Head of caudate nucleus (tissue), 42 donors: Measurements from ENCODE around the gene DNAJC30.
"Not testable (repeated sequence)": the region's sequence is repeated elsewhere in the genome, so short reads cannot be mapped to it uniquely, and the experiment has no call there.

Experiments used
- DNase-seq, 42 donors: peaks; one replicate each; pipeline versions ENCODE4 v3.0.0 to v3.0.0-alpha.2; 2020 to 2021; ENCODE audit warnings: mixed read lengths in 7 of 42
- intact Hi-C: fragments of 100-400 bp; cut with DNase I; formaldehyde crosslinking; loops from one replicate; pipeline ENCODE4 v1.15.0; 2022

DNAJC30 gene

GRCh38 chr7:73667344-73668102, 15.7 kb downstream of the DNAJC30 start, which contains the start of gene VPS37D:
TSS of gene VPS37D (plus strand) at chr7:73667831. CDS start at chr7:73667959, 128 bp downstream.
- peak; percentile 62 to 96 (median 90) for DNase-seq
- intact Hi-C loops, result no loop called here

- intact Hi-C loops, result no loop called here
- DNase-seq, result no peak
These were observed 20.2 kb downstream of the DNAJC30 start for GRCh38 chr7:73663033-73663432.

- DNase-seq, intact Hi-C loops: not testable (repeated sequence)
These were observed 22.7 kb downstream of the DNAJC30 start for GRCh38 chr7:73660594-73660993.

GRCh38 chr7:73659983-73660382, 23.3 kb downstream of the DNAJC30 start:
- intact Hi-C loops, result no loop called here
- no peak for DNase-seq

GRCh38 chr7:73655309-73655708, 27.9 kb downstream of the DNAJC30 start:
- intact Hi-C loops, DNase-seq: not testable (repeated sequence)

GRCh38 chr7:73652541-73652949, 30.7 kb downstream of the DNAJC30 start:
- intact Hi-C loops, result no loop called here
- DNase-seq, result no peak

- no peak for DNase-seq
- intact Hi-C loops, result no loop called here
These were observed 32.7 kb downstream of the DNAJC30 start for GRCh38 chr7:73650524-73650923.

GRCh38 chr7:73649576-73649975, 33.7 kb downstream of the DNAJC30 start:
- no peak for DNase-seq
- intact Hi-C loops, result no loop called here

GRCh38 chr7:73648593-73649332, 34.5 kb downstream of the DNAJC30 start:
- intact Hi-C loops, result no loop called here

GRCh38 chr7:73647725-73648592, 35.3 kb downstream of the DNAJC30 start:
- intact Hi-C loops, result no loop called here
- peak in 4 of 42 donors; percentile 7 to 42 (median 10) for DNase-seq

More at GRCh38 chr7:73648593-73649332, 34.5 kb downstream of the DNAJC30 start:
- DNase-seq, result no peak

- DNase-seq, result no peak
- intact Hi-C loops, result no loop called here
These were observed 36.2 kb downstream of the DNAJC30 start for GRCh38 chr7:73646785-73647724.

GRCh38 chr7:73645643-73646174, 37.5 kb downstream of the DNAJC30 start:
- DNase-seq, result no peak
- intact Hi-C loops, result no loop called here

GRCh38 chr7:73644688-73645286, 38.5 kb downstream of the DNAJC30 start:
- intact Hi-C loops, result no loop called here
- DNase-seq, result no peak

- intact Hi-C loops, result no loop called here
These were observed 40.4 kb downstream of the DNAJC30 start for GRCh38 chr7:73642834-73643233.

GRCh38 chr7:73638911-73639310, 44.3 kb downstream of the DNAJC30 start:
- intact Hi-C loops, result no loop called here
- DNase-seq, result no peak

More at GRCh38 chr7:73642834-73643233, 40.4 kb downstream of the DNAJC30 start:
- no peak for DNase-seq

- DNase-seq, result no peak
- intact Hi-C loops, result no loop called here
These were observed 47.6 kb downstream of the DNAJC30 start for GRCh38 chr7:73635428-73636200.

- no peak for DNase-seq
- intact Hi-C loops, result no loop called here
These were observed 49.4 kb downstream of the DNAJC30 start for GRCh38 chr7:73633844-73634243.
